Calu3 (cell line): ENCODE data around the gene USH2A. TPM values are rescaled to one million over a fixed set of nuclear protein-coding genes. Genes with fewer than 3 reads are reported as not detected.

Experiments
- BruUV-seq: library from RNA; stranded (reverse); fragments of 400-500 nt; replicated peaks from 2 replicates; lab custom pipeline; 2021; lab: Mats Ljungman, UMichigan
- CTCF ChIA-PET: fragments of 300-600 bp; sonication (Branson Sonifier 250); formaldehyde crosslinking; loops from one replicate; lab custom pipeline; 2022; ENCODE audit warnings: antibody characterized with exemption; lab: Charles Lee
- DNase-seq: peaks from one replicate; pipeline ENCODE4 v3.0.0; 2022
- H3K27ac Mint-ChIP-seq: one replicate; pipeline ENCODE4 v1.8.0; 2022; ENCODE audit warnings: mixed read lengths; ENCODE audit not compliant: unreplicated experiment
- H3K27me3 Mint-ChIP-seq: one replicate; pipeline ENCODE4 v1.8.0; 2022; ENCODE audit warnings: mixed read lengths; ENCODE audit not compliant: unreplicated experiment
- H3K36me3 Mint-ChIP-seq: one replicate; pipeline ENCODE4 v1.8.0; 2022; ENCODE audit warnings: mild to moderate bottlenecking, moderate library complexity, mixed read lengths; ENCODE audit not compliant: insufficient read depth, unreplicated experiment
- H3K4me1 Mint-ChIP-seq: one replicate; pipeline ENCODE4 v1.8.0; 2022; ENCODE audit warnings: mild to moderate bottlenecking, low read depth, mixed read lengths; ENCODE audit not compliant: unreplicated experiment
- H3K4me3 Mint-ChIP-seq: one replicate; pipeline ENCODE4 v1.8.0; 2022; ENCODE audit warnings: mild to moderate bottlenecking, low read depth, moderate library complexity, mixed read lengths; ENCODE audit not compliant: unreplicated experiment
- H3K9me3 Mint-ChIP-seq: one replicate; pipeline ENCODE4 v1.8.0; 2022; ENCODE audit warnings: low read depth, mixed read lengths; ENCODE audit not compliant: unreplicated experiment
- intact Hi-C: fragments of 100-400 bp; cut with micrococcal nuclease; formaldehyde crosslinking; loops from one replicate; pipeline ENCODE4 v1.10.0; 2022; ENCODE audit not compliant: unreplicated experiment
- total RNA-seq: library from RNA; stranded (reverse); gene quantifications from 2 replicates; pipeline ENCODE4 v1.2.3, GENCODE V29; 2022
- TF ChIP-seq, protein P1 (sequence below): fragments of 200-600 bp; IDR thresholded peaks from one replicate; pipeline ENCODE4 v1.8.0; 2022; ENCODE audit warnings: antibody characterized with exemption; ENCODE audit not compliant: unreplicated experiment

The USH2A gene
- total RNA-seq, 1 experiment from 2014 or later = not detected

DNA sequence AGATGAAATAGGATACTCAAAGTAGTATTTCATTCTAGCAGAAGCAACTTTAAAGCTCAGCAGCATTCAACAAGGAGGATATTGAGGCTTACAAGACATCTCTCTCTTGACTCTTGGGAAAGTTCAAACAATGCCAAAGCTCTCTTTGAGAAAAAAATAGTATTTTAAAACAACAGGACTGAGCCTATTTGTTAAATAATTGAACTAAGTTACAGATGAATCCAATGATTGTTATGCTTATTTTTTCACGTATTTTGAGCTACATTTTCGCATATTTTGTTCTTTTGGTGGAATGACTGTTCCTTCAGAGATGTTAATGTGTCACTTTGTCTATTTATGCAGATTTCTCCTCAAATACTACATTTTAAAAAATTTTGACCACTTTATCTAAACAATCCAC, 655.5 kb downstream of the USH2A start:
- Mint-ChIP-seq H3K4me1 (no peaks in the 10 kb centered on the region), H3K27ac (no peak overlapping the region), H3K27me3 (no peaks in the 10 kb centered on the region), H3K36me3 (no peaks in the 10 kb centered on the region), H3K4me3 (no peak overlapping the region), H3K9me3 (no peaks in the 10 kb centered on the region)
- intact Hi-C loops = no loop called here
- TF ChIP-seq, protein P1, sequence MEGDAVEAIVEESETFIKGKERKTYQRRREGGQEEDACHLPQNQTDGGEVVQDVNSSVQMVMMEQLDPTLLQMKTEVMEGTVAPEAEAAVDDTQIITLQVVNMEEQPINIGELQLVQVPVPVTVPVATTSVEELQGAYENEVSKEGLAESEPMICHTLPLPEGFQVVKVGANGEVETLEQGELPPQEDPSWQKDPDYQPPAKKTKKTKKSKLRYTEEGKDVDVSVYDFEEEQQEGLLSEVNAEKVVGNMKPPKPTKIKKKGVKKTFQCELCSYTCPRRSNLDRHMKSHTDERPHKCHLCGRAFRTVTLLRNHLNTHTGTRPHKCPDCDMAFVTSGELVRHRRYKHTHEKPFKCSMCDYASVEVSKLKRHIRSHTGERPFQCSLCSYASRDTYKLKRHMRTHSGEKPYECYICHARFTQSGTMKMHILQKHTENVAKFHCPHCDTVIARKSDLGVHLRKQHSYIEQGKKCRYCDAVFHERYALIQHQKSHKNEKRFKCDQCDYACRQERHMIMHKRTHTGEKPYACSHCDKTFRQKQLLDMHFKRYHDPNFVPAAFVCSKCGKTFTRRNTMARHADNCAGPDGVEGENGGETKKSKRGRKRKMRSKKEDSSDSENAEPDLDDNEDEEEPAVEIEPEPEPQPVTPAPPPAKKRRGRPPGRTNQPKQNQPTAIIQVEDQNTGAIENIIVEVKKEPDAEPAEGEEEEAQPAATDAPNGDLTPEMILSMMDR = no peak
- CTCF ChIA-PET = no interaction called here
- no TSS peak for BruUV-seq
- no peak for DNase-seq

DNA sequence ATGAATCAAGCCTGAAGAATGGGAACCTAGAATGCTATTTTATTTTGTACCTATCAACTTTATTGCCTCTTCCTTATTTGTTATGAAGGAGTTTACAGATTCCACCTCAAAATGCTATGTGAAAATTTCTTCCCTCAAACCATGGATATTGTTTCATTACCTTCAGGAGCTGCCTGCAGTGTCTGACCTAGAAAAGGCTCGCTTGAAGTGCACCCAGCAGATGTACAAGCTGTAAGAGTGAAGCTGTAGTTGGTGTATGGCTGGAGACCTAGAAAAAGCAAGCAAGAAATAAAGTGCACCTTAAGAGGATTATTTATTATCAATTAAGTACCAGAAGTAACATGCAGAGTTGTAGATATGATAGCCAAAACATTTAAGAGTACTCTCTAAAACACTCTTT, 656.7 kb downstream of the USH2A start:
- TF ChIP-seq, protein P1 = no peak
- no peak for DNase-seq
- H3K9me3 Mint-ChIP-seq = no peaks in the 10 kb centered on the region
- BruUV-seq = no TSS peak
- no peak overlapping the region for H3K4me3 Mint-ChIP-seq
- intact Hi-C loops = no loop called here
- CTCF ChIA-PET = no interaction called here
- no peaks in the 10 kb centered on the region for H3K4me1 Mint-ChIP-seq
- no peak overlapping the region for H3K27ac Mint-ChIP-seq
- H3K36me3 Mint-ChIP-seq = no peaks in the 10 kb centered on the region
- no peaks in the 10 kb centered on the region for H3K27me3 Mint-ChIP-seq

DNA sequence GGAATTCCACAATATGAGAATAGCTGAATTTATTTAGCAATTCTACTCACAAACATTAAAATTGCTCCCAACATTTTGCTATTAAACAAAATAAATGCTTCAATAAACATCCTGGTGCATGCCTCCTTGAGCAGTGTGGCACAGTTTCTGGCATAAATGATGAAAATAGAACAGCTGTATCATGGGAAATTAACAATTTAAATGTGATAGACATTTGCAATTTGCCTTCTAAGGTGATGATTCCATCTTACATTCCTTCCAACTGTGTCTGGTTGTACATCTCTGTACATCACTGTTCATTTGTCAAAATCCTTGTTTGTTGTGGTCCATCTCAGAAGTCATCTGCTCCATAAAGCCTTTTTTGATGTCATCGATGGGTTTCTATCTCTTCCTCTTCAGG, 657.4 kb downstream of the USH2A start:
- CTCF ChIA-PET = no interaction called here
- Mint-ChIP-seq H3K4me1 (no peaks in the 10 kb centered on the region), H3K27me3 (no peaks in the 10 kb centered on the region), H3K9me3 (no peaks in the 10 kb centered on the region), H3K27ac (no peak overlapping the region), H3K4me3 (no peak overlapping the region), H3K36me3 (no peaks in the 10 kb centered on the region)
- BruUV-seq = no TSS peak
- intact Hi-C loops = no loop called here
- TF ChIP-seq, protein P1 = no peak
- DNase-seq = no peak

DNA sequence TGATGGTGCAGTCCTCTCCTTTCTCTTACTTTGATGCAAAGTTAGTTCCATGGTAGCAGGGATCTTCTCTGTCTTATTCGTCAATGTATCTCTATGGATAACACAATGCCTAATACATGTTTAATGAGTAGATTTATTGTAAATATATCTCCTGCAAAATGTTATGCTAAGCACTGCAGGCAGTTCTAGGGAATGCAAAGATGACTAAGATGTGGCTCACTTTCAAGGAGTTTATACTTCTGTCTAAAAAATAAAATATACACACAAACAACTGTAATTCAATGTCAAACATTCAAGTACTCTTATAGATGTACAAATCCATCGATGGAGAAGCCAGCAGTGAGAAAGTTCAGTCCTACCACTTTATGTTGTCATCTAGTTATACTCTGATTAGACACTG, 661.8 kb downstream of the USH2A start:
- no peak overlapping the region for H3K27ac Mint-ChIP-seq
- H3K36me3 Mint-ChIP-seq = no peaks in the 10 kb centered on the region
- TF ChIP-seq, protein P1 = no peak
- no peaks in the 10 kb centered on the region for H3K9me3 Mint-ChIP-seq
- no peaks in the 10 kb centered on the region for H3K27me3 Mint-ChIP-seq
- BruUV-seq = no TSS peak
- intact Hi-C loops = no loop called here
- H3K4me3 Mint-ChIP-seq = no peak overlapping the region
- DNase-seq = no peak
- H3K4me1 Mint-ChIP-seq = no peaks in the 10 kb centered on the region
- CTCF ChIA-PET = no interaction called here
